Neutrophil (primary cell): ENCODE data around the gene KLF7.

Experiments used
- H3K27ac ChIP-seq: fragments of 200-600 bp; sonication (generic); 2 replicates; pipeline ENCODE4 v1.5.1; 2016; ENCODE audit warnings: mild to moderate bottlenecking, moderate library complexity
- H3K27me3 ChIP-seq: fragments of 200-600 bp; sonication (generic); 2 replicates; pipeline ENCODE4 v1.6.0; 2016; ENCODE audit warnings: mild to moderate bottlenecking
- H3K36me3 ChIP-seq: fragments of 200-600 bp; sonication (generic); 2 replicates; pipeline ENCODE4 v1.5.1; 2017
- H3K4me1 ChIP-seq, 2 experiments: fragments of 200-600 bp in 1 of 2; sonication (generic) in 1 of 2; 1 replicate in 1 of 2; 2 replicates in 1 of 2; pipeline versions ENCODE4 v1.5.1 to v1.6.1; 2013 to 2016; ENCODE audit warnings: low read depth in 1 of 2, low read length in 1 of 2, mild to moderate bottlenecking in 1 of 2, moderate library complexity in 1 of 2; ENCODE audit not compliant: control insufficient read depth in 1 of 2, insufficient read depth in 1 of 2
- H3K4me3 ChIP-seq, 2 experiments: fragments of 200-600 bp in 1 of 2; sonication (generic) in 1 of 2; 1 replicate in 1 of 2; 2 replicates in 1 of 2; pipeline ENCODE4 v1.5.1; 2013 to 2016; ENCODE audit warnings: low read depth in 1 of 2, low read length in 1 of 2, mild to moderate bottlenecking in 1 of 2, moderate library complexity in 1 of 2
- H3K9me3 ChIP-seq: fragments of 200-600 bp; sonication (generic); 2 replicates; pipeline ENCODE4 v1.5.1; 2016
- CTCF ChIP-seq: fragments of 200-600 bp; sonication (generic); IDR thresholded peaks from 2 replicates; pipeline ENCODE4 v1.5.1; 2016; ENCODE audit warnings: antibody characterized with exemption

KLF7 gene

GRCh38 chr2:207203056-207203455, 37.3 kb upstream of the KLF7 start:
- no peak for TF ChIP-seq CTCF
- Histone ChIP-seq H3K4me3 (no peak overlapping the region), H3K27ac (no peak overlapping the region), H3K9me3 (no peaks in the 10 kb centered on the region), H3K36me3 (no peaks in the 10 kb centered on the region), H3K4me1 (no peaks in the 10 kb centered on the region), H3K27me3 (no peaks in the 10 kb centered on the region)

GRCh38 chr2:207202645-207203044, 36.9 kb upstream of the KLF7 start:
- Histone ChIP-seq H3K4me1 (no peaks in the 10 kb centered on the region), H3K36me3 (no peaks in the 10 kb centered on the region), H3K9me3 (no peaks in the 10 kb centered on the region), H3K27me3 (no peaks in the 10 kb centered on the region), H3K27ac (no peak overlapping the region), H3K4me3 (no peak overlapping the region)
- no peak for TF ChIP-seq CTCF

- TF ChIP-seq CTCF = no peak
- Histone ChIP-seq H3K9me3 (no peaks in the 10 kb centered on the region), H3K36me3 (no peaks in the 10 kb centered on the region), H3K27me3 (no peaks in the 10 kb centered on the region), H3K4me1 (no peaks in the 10 kb centered on the region), H3K4me3 (no peak overlapping the region), H3K27ac (no peak overlapping the region)
Observed at GRCh38 chr2:207201416-207201815, 35.7 kb upstream of the KLF7 start.

- Histone ChIP-seq H3K27ac (no peak overlapping the region), H3K4me3 (no peak overlapping the region), H3K27me3 (no peaks in the 10 kb centered on the region), H3K9me3 (no peaks in the 10 kb centered on the region), H3K36me3 (no peaks in the 10 kb centered on the region), H3K4me1 (no peaks in the 10 kb centered on the region)
- TF ChIP-seq CTCF = no peak
Observed at GRCh38 chr2:207200136-207200535, 34.4 kb upstream of the KLF7 start.

- Histone ChIP-seq H3K9me3 (no peaks in the 10 kb centered on the region), H3K36me3 (no peaks in the 10 kb centered on the region), H3K27me3 (no peaks in the 10 kb centered on the region), H3K27ac (no peak overlapping the region), H3K4me1 (no peaks in the 10 kb centered on the region), H3K4me3 (no peak overlapping the region)
- no peak for TF ChIP-seq CTCF
Observed at GRCh38 chr2:207194028-207194427, 28.3 kb upstream of the KLF7 start.
